Peyer's patch (tissue), 4 donors: Measurements from ENCODE around the gene RPS3.

Experiments used
- POLR2A ChIP-seq, 2 donors: fragments of 450-650 bp; IDR thresholded peaks; one replicate each; pipeline ENCODE4 v1.5.1; 2017; ENCODE audit warnings: antibody characterized with exemption in 2 of 2, mild to moderate bottlenecking in 2 of 2, moderate library complexity in 2 of 2
- TF ChIP-seq, protein P1 (sequence below), 6 experiments: fragments of 450-650 bp in 4 of 6; fragments of 200-600 bp in 2 of 6; sonication (generic) in 1 of 6; IDR thresholded peaks; one replicate each; pipeline ENCODE4 v1.5.1; 2017 to 2019; ENCODE audit warnings: antibody characterized with exemption in 6 of 6, mild to moderate bottlenecking in 3 of 6, moderate library complexity in 1 of 6

DNA sequence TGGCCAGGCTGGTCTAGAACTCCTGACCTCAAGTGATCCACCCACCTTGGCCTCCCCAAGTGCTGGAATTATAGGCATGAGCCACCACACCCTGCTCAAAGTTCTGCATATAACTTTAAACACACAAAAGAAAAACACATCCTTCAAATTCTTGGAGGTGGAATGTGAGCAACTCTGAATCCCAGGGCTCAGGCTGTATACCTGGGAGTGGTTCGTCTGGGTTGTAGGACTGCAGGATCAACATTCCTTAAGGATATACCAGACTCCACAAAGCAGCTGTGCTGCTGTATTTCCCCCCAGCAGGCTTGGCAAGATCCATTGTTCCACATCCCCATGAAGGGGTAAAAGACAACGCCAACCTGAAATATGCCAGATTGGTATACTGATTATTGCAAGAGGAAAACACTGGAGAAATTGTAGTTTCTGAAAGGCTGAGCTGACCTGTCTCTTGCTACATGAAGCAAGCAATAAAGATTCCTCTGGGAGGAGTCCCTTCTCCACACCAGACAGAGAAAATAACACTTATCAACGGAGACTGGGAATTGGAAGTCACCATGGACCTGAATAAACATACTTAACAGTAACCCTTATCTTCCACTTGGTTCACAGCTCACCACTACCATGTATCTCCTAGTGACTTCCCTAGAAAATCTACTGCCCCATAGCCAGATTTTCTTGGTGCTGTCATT is 12.2 kb upstream of the RPS3 start:
- TF ChIP-seq, protein P1, sequence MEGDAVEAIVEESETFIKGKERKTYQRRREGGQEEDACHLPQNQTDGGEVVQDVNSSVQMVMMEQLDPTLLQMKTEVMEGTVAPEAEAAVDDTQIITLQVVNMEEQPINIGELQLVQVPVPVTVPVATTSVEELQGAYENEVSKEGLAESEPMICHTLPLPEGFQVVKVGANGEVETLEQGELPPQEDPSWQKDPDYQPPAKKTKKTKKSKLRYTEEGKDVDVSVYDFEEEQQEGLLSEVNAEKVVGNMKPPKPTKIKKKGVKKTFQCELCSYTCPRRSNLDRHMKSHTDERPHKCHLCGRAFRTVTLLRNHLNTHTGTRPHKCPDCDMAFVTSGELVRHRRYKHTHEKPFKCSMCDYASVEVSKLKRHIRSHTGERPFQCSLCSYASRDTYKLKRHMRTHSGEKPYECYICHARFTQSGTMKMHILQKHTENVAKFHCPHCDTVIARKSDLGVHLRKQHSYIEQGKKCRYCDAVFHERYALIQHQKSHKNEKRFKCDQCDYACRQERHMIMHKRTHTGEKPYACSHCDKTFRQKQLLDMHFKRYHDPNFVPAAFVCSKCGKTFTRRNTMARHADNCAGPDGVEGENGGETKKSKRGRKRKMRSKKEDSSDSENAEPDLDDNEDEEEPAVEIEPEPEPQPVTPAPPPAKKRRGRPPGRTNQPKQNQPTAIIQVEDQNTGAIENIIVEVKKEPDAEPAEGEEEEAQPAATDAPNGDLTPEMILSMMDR (IDR thresholded peaks at IDR 0.05) = no peak
- no peak for TF ChIP-seq POLR2A (IDR thresholded peaks at IDR 0.05)
